ENCODE measurements around the gene PARD3B. TPM values are rescaled to one million over a fixed set of nuclear protein-coding genes. Genes with fewer than 3 reads are reported as not detected.

Gene PARD3B
- total and polyA plus RNA-seq, 8 donors: 1.8 to 42.6 (median 15.1) TPM

GRCh38 chr2:205017912-205018311, 472.6 kb downstream of the PARD3B start:
- WGBS, 5 donors: 54 to 94% (median 83%) methylated on average over 1 of the region's 1 CpG
- Histone ChIP-seq H3K4me1 (peaks cover 0 to 9% (median 4%) of the 10 kb centered on the region in 4 donors), H3K4me3 (no peak overlapping the region), H3K36me3 (no peaks in the 10 kb centered on the region), H3K27ac (no peak overlapping the region), H3K27me3 (no peaks in the 10 kb centered on the region), H3K9me3 (no peaks in the 10 kb centered on the region)
- TF ChIP-seq EP300 (IDR thresholded peaks at IDR 0.05) (no peak), POLR2AphosphoS5 (IDR thresholded peaks at IDR 0.05) (no peak), POLR2A (IDR thresholded peaks at IDR 0.05) (no peak)
- TF ChIP-seq, protein P1, sequence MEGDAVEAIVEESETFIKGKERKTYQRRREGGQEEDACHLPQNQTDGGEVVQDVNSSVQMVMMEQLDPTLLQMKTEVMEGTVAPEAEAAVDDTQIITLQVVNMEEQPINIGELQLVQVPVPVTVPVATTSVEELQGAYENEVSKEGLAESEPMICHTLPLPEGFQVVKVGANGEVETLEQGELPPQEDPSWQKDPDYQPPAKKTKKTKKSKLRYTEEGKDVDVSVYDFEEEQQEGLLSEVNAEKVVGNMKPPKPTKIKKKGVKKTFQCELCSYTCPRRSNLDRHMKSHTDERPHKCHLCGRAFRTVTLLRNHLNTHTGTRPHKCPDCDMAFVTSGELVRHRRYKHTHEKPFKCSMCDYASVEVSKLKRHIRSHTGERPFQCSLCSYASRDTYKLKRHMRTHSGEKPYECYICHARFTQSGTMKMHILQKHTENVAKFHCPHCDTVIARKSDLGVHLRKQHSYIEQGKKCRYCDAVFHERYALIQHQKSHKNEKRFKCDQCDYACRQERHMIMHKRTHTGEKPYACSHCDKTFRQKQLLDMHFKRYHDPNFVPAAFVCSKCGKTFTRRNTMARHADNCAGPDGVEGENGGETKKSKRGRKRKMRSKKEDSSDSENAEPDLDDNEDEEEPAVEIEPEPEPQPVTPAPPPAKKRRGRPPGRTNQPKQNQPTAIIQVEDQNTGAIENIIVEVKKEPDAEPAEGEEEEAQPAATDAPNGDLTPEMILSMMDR (IDR thresholded peaks at IDR 0.05): no peak
- peak in 1 of 2 donors; percentile 26 for DNase-seq
- intact Hi-C loops (cut with DNase I; ENCODE audit: low total_unique reads): no loop called here

DNA sequence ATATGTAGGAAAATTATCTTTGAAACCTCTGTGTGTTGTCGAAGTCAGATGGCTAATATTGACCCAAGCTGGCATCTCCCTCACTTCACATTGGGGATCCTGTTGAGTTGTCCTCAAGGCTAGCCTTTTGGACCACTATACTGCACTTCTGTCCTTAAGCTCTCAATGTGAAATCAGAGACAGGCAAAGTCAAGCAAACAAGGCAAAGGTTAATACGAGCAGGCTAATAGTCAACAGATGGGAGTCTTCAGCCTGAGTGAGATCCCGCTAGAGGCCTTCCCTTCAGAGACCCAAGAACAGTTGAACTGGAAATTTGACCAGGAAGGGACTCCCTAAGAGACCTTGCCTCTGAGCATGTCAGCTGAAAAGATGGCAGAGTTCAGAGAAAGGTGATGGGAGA, 475.4 kb downstream of the PARD3B start:
- no peak overlapping the region for H3K4me3 ChIP-seq
- 67 to 82% (median 79%) methylated on average over 3 of the region's 3 CpGs for WGBS, 5 donors
- H3K36me3 ChIP-seq: no peaks in the 10 kb centered on the region
- intact Hi-C loops (cut with DNase I; ENCODE audit: low total_unique reads): no loop called here
- no peak for DNase-seq
- no peak for TF ChIP-seq POLR2AphosphoS5 (IDR thresholded peaks at IDR 0.05)
- TF ChIP-seq, protein P1 (IDR thresholded peaks at IDR 0.05): no peak
- no peak overlapping the region for H3K27ac ChIP-seq
- no peaks in the 10 kb centered on the region for H3K27me3 ChIP-seq
- no peaks in the 10 kb centered on the region for H3K9me3 ChIP-seq
- H3K4me1 ChIP-seq: peaks cover 0 to 24% (median 11%) of the 10 kb centered on the region in 4 donors

GRCh38 chr2:205022841-205023240, 477.6 kb downstream of the PARD3B start:
- TF ChIP-seq, protein P1 (IDR thresholded peaks at IDR 0.05): no peak
- no peak for TF ChIP-seq POLR2A (IDR thresholded peaks at IDR 0.05)
- TF ChIP-seq EP300 (IDR thresholded peaks at IDR 0.05): no peak
- TF ChIP-seq POLR2AphosphoS5 (IDR thresholded peaks at IDR 0.05): no peak
- H3K4me3 ChIP-seq: no peak overlapping the region
- H3K27ac ChIP-seq: no peak overlapping the region
- intact Hi-C loops (cut with DNase I; ENCODE audit: low total_unique reads): no loop called here
- 63 to 90% (median 83%) methylated on average over 3 to 5 of the region's 5 CpGs for WGBS, 5 donors
- peaks cover 0 to 22% (median 11%) of the 10 kb centered on the region in 4 donors for H3K4me1 ChIP-seq
- H3K9me3 ChIP-seq: no peaks in the 10 kb centered on the region
- DNase-seq: no peak
- no peaks in the 10 kb centered on the region for H3K27me3 ChIP-seq
- H3K36me3 ChIP-seq: no peaks in the 10 kb centered on the region

DNA sequence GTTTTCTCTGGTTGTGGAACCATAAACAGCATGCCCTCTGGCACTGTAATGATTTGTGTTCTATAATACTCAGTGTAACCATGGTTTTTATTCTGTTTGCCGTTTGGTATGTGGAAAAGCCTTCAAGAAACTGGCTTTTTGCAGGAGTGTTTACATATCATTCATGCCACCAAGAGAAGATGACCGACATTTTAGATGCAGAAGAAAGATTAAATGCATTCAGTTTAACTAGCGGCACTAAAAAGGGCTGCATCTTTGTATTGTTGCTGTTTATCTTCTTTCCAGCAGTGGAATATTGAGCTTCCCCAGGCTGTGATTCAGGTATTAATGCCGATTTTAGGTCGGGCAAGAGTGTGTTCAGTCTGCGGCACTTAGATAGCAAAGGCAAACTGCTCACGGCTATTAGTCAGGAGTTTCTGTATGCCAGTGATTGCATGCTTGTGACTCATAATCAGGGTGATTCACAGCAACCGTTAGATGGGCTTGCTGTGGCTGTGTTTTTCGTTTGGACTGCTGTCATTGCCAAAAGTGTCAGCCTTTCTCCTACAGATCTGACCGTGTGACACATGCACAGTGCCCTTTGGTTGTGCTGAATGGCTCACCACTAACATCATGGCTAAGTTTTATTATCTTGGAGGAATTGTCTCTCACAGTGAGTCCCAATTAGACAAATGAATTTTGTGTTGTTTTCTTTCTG, 479.7 kb downstream of the PARD3B start:
- Histone ChIP-seq H3K36me3 (no peaks in the 10 kb centered on the region), H3K4me3 (peak overlapping the region in 2 of 4 donors; percentile 4 to 14), H3K27me3 (no peaks in the 10 kb centered on the region), H3K9me3 (no peaks in the 10 kb centered on the region), H3K4me1 (peaks cover 0 to 20% (median 10%) of the 10 kb centered on the region in 4 donors), H3K27ac (peak overlapping the region in 2 of 5 donors; percentile 14 to 50)
- intact Hi-C loops (cut with DNase I; ENCODE audit: low total_unique reads): no loop called here
- WGBS, 5 donors: 32 to 44% (median 36%) methylated on average over 10 of the region's 10 CpGs
- TF ChIP-seq, protein P1 (IDR thresholded peaks at IDR 0.05): no peak
- TF ChIP-seq POLR2AphosphoS5 (IDR thresholded peaks at IDR 0.05): peak; percentile 6 to 89 (median 30)
- peak; percentile 25 to 62 for DNase-seq

Data from stomach (tissue), 9 donors.